ENCODE data around the gene RTF1. TPM values are rescaled to one million over a fixed set of nuclear protein-coding genes. Genes with fewer than 3 reads are reported as not detected.
A peak's percentile ranks its signal among the peaks of the same experiment; 100 is the strongest.

The RTF1 gene
- total RNA-seq, 4 donors from 2014 or later: 22.0 to 66.9 (median 36.1) TPM

- DNase-seq (ENCODE audit: low spot score in 2 of 2): no peak
- Histone ChIP-seq H3K4me1 (peaks cover 32% of the 10 kb centered on the region), H3K27ac (no peak overlapping the region), H3K4me3 (peak overlapping the region; percentile 33), H3K36me3 (no peaks in the 10 kb centered on the region), H3K27me3 (peaks cover 62% of the 10 kb centered on the region), H3K9me3 (no peaks in the 10 kb centered on the region)
- WGBS: 14% methylated on average over 17 of the region's 54 CpGs
- TF ChIP-seq, protein P1, sequence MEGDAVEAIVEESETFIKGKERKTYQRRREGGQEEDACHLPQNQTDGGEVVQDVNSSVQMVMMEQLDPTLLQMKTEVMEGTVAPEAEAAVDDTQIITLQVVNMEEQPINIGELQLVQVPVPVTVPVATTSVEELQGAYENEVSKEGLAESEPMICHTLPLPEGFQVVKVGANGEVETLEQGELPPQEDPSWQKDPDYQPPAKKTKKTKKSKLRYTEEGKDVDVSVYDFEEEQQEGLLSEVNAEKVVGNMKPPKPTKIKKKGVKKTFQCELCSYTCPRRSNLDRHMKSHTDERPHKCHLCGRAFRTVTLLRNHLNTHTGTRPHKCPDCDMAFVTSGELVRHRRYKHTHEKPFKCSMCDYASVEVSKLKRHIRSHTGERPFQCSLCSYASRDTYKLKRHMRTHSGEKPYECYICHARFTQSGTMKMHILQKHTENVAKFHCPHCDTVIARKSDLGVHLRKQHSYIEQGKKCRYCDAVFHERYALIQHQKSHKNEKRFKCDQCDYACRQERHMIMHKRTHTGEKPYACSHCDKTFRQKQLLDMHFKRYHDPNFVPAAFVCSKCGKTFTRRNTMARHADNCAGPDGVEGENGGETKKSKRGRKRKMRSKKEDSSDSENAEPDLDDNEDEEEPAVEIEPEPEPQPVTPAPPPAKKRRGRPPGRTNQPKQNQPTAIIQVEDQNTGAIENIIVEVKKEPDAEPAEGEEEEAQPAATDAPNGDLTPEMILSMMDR (IDR thresholded peaks at IDR 0.05): no peak
- TF ChIP-seq EP300 (IDR thresholded peaks at IDR 0.05) (no peak), POLR2AphosphoS5 (IDR thresholded peaks at IDR 0.05) (no peak), POLR2A (IDR thresholded peaks at IDR 0.05) (no peak)
Measured at GRCh38 chr15:41502795-41503668, 86.1 kb downstream of the RTF1 start.

DNA sequence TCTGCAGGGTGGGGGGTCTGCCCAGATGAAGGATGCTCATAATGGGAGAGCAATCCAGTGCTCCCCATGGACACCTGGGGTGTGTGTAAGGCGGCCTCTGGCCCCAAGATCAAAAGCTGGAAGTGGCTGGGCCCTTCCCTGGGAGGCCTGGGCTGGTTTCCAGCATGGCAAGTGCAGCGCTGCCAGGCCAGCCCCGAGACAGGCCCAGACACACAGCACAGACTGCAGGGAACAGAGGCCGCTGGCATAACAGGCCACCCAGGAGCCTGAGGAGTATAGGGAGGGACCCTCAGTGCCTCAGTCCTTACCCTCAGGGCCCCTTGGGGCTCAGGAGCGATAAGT lies 86.7 kb downstream of the RTF1 start:
- Histone ChIP-seq H3K4me1 (peaks cover 32% of the 10 kb centered on the region), H3K27ac (no peak overlapping the region), H3K27me3 (peaks cover 60% of the 10 kb centered on the region), H3K4me3 (no peak overlapping the region), H3K36me3 (no peaks in the 10 kb centered on the region), H3K9me3 (no peaks in the 10 kb centered on the region)
- TF ChIP-seq EP300 (IDR thresholded peaks at IDR 0.05) (no peak), POLR2AphosphoS5 (IDR thresholded peaks at IDR 0.05) (no peak), POLR2A (IDR thresholded peaks at IDR 0.05) (no peak)
- TF ChIP-seq, protein P1 (IDR thresholded peaks at IDR 0.05): no peak
- 52% methylated on average over 4 of the region's 5 CpGs for WGBS
- DNase-seq (ENCODE audit: low spot score in 2 of 2): no peak

DNA sequence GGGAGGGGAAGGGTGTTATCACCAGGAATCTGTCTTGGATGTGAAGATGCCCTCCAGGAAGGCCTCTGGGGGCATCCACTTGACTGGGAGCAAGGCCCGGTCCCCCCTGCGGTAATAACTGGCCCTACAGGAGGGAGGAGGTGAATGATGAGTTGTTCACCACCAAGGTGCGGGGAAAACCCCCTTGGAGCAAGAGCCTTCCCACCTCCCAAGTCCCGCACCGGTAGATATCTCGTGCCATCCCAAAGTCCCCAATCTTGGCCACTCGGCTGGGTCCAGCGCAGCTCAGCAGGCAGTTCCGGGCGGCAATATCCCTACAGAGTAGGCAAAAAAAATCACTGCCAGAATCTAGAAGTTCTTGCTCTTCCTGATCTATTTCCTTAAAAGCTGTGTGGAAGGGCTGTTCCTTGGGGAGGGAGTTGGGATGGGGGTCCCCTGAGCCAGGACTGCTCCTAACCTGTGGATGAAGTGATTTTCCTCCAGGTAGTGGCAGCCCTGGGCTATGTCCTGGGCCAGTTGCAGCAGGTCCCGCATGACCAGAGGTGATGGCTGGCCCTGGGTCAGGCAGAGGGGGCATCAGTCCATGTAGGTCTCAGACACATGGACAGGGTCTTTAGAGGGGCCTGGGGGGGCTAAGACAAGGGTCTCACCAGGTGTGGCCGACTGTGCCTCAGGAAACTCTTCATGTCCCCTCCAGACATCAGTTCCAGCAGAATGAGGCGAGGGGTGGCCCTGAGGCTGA lies 88.0 kb downstream of the RTF1 start:
- 87% methylated on average over 12 of the region's 13 CpGs for WGBS
- no peak for DNase-seq (ENCODE audit: low spot score in 2 of 2)
- Histone ChIP-seq H3K9me3 (no peaks in the 10 kb centered on the region), H3K27me3 (peaks cover 49% of the 10 kb centered on the region), H3K4me1 (peaks cover 32% of the 10 kb centered on the region), H3K27ac (no peak overlapping the region), H3K36me3 (no peaks in the 10 kb centered on the region), H3K4me3 (no peak overlapping the region)
- TF ChIP-seq POLR2A (IDR thresholded peaks at IDR 0.05): no peak
- TF ChIP-seq EP300 (IDR thresholded peaks at IDR 0.05): no peak
- TF ChIP-seq POLR2AphosphoS5 (IDR thresholded peaks at IDR 0.05): no peak
- TF ChIP-seq, protein P1 (IDR thresholded peaks at IDR 0.05): no peak

DNA sequence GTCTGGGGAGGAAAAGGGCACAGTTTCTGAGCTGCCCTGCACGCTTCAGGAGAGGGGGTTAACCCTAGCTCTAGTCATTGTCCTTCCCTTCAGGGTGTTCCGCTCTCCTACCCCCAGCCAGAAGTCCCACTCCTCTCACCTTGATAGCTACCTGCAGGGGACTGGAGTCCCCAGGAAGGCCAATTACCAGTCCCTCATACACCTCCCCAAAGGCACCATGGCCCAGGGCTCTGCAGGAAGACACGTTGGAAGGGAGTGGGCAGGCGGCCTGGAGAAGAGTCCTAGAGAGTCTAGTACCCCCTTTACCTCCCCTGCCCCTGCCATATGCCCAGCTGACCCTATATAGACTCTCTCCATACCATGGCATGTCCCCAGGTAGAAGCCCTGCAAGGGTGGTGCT lies 88.9 kb downstream of the RTF1 start:
- Histone ChIP-seq H3K27me3 (peaks cover 48% of the 10 kb centered on the region), H3K36me3 (no peaks in the 10 kb centered on the region), H3K9me3 (no peaks in the 10 kb centered on the region), H3K4me1 (peaks cover 32% of the 10 kb centered on the region), H3K4me3 (no peak overlapping the region), H3K27ac (no peak overlapping the region)
- no peak for DNase-seq (ENCODE audit: low spot score in 2 of 2)
- WGBS: 91% methylated on average over 3 of the region's 4 CpGs
- no peak for TF ChIP-seq POLR2A (IDR thresholded peaks at IDR 0.05)
- TF ChIP-seq, protein P1 (IDR thresholded peaks at IDR 0.05): no peak
- TF ChIP-seq POLR2AphosphoS5 (IDR thresholded peaks at IDR 0.05): no peak
- no peak for TF ChIP-seq EP300 (IDR thresholded peaks at IDR 0.05)

GRCh38 chr15:41506796-41507341 lies 90.0 kb downstream of the RTF1 start:
- Histone ChIP-seq H3K27me3 (peaks cover 49% of the 10 kb centered on the region), H3K27ac (no peak overlapping the region), H3K4me1 (peaks cover 32% of the 10 kb centered on the region), H3K36me3 (no peaks in the 10 kb centered on the region), H3K4me3 (no peak overlapping the region), H3K9me3 (no peaks in the 10 kb centered on the region)
- no peak for DNase-seq (ENCODE audit: low spot score in 2 of 2)
- 77% methylated on average over 8 of the region's 10 CpGs for WGBS
- TF ChIP-seq, protein P1 (IDR thresholded peaks at IDR 0.05): no peak
- TF ChIP-seq POLR2AphosphoS5 (IDR thresholded peaks at IDR 0.05) (no peak), POLR2A (IDR thresholded peaks at IDR 0.05) (no peak), EP300 (IDR thresholded peaks at IDR 0.05) (no peak)
